ENCODE data around the gene CCDC92B.

- TF ChIP-seq, protein P1, sequence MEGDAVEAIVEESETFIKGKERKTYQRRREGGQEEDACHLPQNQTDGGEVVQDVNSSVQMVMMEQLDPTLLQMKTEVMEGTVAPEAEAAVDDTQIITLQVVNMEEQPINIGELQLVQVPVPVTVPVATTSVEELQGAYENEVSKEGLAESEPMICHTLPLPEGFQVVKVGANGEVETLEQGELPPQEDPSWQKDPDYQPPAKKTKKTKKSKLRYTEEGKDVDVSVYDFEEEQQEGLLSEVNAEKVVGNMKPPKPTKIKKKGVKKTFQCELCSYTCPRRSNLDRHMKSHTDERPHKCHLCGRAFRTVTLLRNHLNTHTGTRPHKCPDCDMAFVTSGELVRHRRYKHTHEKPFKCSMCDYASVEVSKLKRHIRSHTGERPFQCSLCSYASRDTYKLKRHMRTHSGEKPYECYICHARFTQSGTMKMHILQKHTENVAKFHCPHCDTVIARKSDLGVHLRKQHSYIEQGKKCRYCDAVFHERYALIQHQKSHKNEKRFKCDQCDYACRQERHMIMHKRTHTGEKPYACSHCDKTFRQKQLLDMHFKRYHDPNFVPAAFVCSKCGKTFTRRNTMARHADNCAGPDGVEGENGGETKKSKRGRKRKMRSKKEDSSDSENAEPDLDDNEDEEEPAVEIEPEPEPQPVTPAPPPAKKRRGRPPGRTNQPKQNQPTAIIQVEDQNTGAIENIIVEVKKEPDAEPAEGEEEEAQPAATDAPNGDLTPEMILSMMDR (IDR thresholded peaks at IDR 0.05; ENCODE audit: low read length), result no peak
- TF ChIP-seq EZH2 (IDR thresholded peaks at IDR 0.05; ENCODE audit: borderline replicate concordance, low read length), result no peak
Observed at GRCh38 chr17:2796164-2797125, 47.0 kb upstream of the CCDC92B start, which contains the start of gene RAP1GAP2.
